Ishikawa (cell line): ENCODE measurements around the gene RECK.

ENCODE experiments used
- CEBPB ChIP-seq: IDR thresholded peaks from 2 replicates; pipeline ENCODE4 v1.6.1; 2012
- CREB1 ChIP-seq: IDR thresholded peaks from 2 replicates; pipeline ENCODE4 v1.6.1; 2012; ENCODE audit warnings: low read depth
- EGR1 ChIP-seq: IDR thresholded peaks from 2 replicates; pipeline ENCODE4 v1.6.1; 2012
- EP300 ChIP-seq: IDR thresholded peaks from 2 replicates; pipeline ENCODE4 v1.6.1; 2012; ENCODE audit warnings: borderline replicate concordance
- FOXM1 ChIP-seq: IDR thresholded peaks from 2 replicates; pipeline ENCODE4 v1.6.1; 2012; ENCODE audit warnings: low read depth, borderline replicate concordance
- NFIC ChIP-seq: IDR thresholded peaks from 2 replicates; pipeline ENCODE4 v1.6.1; 2012
- RAD21 ChIP-seq: IDR thresholded peaks from 2 replicates; pipeline ENCODE4 v1.6.1; 2012; ENCODE audit warnings: low read depth
- TAF1 ChIP-seq: IDR thresholded peaks from 2 replicates; pipeline ENCODE4 v1.6.1; 2012; ENCODE audit warnings: low read depth, mild to moderate bottlenecking
- TCF12 ChIP-seq: IDR thresholded peaks from 2 replicates; pipeline ENCODE4 v1.6.1; 2012; ENCODE audit warnings: low read depth
- TEAD4 ChIP-seq: IDR thresholded peaks from 2 replicates; pipeline ENCODE4 v1.6.1; 2012
- YY1 ChIP-seq: IDR thresholded peaks from 2 replicates; pipeline ENCODE4 v1.6.1; 2012; ENCODE audit warnings: low read depth
- ZBTB7A ChIP-seq: IDR thresholded peaks from 2 replicates; pipeline ENCODE4 v1.6.1; 2012; ENCODE audit warnings: low read depth
- TF ChIP-seq, protein P1 (sequence below): IDR thresholded peaks from 2 replicates; pipeline ENCODE4 v1.6.1; 2012; ENCODE audit warnings: low read depth, mild to moderate bottlenecking
- TF ChIP-seq, protein P2 (sequence below): IDR thresholded peaks from 2 replicates; pipeline ENCODE4 v1.6.1; 2012
- TF ChIP-seq, protein P3 (sequence below): IDR thresholded peaks from 2 replicates; pipeline ENCODE4 v1.6.1; 2012

RECK gene

DNA sequence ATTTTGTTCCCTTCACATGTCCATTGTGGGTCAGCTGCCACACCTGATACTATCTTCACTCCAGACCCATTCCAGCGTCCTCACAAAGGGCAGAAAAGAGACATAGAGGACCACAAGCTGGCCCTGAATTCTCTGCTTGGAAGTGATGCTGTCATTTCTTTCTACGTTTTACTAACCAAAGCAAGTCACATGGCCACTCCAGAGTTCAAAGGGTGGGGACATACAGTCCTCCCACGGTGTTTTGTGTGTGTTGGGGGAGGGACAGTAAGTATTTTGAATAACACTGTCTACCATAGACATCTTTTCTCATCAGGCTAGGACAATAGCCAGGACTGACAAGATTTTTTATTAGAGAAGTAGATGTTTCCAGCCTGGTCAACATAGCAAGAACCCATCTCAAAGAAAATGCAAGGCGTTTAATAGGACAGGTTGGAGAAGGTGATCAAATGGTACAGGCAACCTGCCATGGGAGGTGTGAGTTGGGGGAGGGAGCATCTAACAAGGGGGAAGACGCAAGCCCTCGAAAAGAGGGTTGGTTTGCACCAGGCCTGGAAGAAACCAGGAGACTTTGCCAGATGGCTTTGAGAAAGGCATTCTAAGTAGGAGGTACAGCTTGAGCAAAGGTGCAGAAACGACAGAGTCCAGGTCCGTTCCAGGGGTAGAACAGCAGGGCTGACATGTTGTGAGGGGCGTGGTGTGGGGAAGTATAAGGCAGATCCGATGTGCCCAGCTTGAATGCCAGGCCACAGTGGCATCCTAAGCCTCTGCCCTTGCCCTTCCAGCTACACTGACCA is 88.5 kb downstream of the RECK start:
- TF ChIP-seq TCF12 (no peak), RAD21 (no peak), ZBTB7A (no peak), EP300 (no peak), EGR1 (no peak), TAF1 (no peak), TEAD4 (no peak), NFIC (no peak), CREB1 (no peak), CEBPB (no peak), YY1 (no peak), FOXM1 (no peak)
- TF ChIP-seq, protein P1, sequence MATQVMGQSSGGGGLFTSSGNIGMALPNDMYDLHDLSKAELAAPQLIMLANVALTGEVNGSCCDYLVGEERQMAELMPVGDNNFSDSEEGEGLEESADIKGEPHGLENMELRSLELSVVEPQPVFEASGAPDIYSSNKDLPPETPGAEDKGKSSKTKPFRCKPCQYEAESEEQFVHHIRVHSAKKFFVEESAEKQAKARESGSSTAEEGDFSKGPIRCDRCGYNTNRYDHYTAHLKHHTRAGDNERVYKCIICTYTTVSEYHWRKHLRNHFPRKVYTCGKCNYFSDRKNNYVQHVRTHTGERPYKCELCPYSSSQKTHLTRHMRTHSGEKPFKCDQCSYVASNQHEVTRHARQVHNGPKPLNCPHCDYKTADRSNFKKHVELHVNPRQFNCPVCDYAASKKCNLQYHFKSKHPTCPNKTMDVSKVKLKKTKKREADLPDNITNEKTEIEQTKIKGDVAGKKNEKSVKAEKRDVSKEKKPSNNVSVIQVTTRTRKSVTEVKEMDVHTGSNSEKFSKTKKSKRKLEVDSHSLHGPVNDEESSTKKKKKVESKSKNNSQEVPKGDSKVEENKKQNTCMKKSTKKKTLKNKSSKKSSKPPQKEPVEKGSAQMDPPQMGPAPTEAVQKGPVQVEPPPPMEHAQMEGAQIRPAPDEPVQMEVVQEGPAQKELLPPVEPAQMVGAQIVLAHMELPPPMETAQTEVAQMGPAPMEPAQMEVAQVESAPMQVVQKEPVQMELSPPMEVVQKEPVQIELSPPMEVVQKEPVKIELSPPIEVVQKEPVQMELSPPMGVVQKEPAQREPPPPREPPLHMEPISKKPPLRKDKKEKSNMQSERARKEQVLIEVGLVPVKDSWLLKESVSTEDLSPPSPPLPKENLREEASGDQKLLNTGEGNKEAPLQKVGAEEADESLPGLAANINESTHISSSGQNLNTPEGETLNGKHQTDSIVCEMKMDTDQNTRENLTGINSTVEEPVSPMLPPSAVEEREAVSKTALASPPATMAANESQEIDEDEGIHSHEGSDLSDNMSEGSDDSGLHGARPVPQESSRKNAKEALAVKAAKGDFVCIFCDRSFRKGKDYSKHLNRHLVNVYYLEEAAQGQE = no peak
- TF ChIP-seq, protein P2, sequence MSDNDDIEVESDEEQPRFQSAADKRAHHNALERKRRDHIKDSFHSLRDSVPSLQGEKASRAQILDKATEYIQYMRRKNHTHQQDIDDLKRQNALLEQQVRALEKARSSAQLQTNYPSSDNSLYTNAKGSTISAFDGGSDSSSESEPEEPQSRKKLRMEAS = no peak
- TF ChIP-seq, protein P3, sequence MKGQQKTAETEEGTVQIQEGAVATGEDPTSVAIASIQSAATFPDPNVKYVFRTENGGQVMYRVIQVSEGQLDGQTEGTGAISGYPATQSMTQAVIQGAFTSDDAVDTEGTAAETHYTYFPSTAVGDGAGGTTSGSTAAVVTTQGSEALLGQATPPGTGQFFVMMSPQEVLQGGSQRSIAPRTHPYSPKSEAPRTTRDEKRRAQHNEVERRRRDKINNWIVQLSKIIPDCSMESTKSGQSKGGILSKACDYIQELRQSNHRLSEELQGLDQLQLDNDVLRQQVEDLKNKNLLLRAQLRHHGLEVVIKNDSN = no peak

DNA sequence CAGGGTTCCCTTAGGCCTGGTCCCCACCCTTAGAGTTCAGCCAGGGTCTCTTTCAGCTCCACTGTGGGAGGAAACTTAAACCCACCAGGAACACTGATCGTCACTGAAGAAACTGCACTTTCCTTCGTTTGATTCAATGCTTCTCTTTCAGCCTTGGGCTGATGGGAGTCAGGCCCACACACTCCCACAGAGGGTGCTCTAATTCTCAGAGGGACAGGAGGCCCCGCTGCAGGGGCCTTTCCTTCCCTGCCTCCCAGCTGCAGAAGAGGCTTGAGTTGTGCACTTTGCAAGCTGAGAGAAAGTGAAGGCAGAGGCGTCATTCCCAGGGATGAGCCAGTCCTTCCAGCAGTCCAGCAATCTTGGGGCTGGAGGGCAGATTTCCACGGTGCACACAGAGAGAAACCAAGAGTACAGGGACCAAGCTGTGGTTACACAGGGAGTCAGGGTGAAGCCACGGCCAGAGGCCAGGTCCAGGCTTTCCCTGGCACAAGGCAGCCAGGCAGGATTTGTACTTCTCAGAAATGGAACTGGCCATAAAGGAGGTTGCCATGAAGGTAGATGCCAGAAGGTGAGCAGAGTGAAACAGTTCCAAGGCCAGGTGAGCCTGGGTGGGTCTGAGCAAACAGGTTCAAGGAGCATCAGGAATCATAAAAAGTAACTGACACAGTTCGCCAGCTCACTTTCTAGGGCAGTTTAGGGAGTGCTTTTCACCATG is 89.5 kb downstream of the RECK start:
- TF ChIP-seq ZBTB7A = no peak
- TF ChIP-seq, protein P2 = no peak
- TF ChIP-seq CEBPB = no peak
- no peak for TF ChIP-seq TEAD4
- TF ChIP-seq TCF12 = no peak
- TF ChIP-seq FOXM1 = no peak
- TF ChIP-seq YY1 = no peak
- TF ChIP-seq EP300 = no peak
- TF ChIP-seq, protein P1 = no peak
- no peak for TF ChIP-seq EGR1
- no peak for TF ChIP-seq TAF1
- TF ChIP-seq, protein P3 = no peak
- no peak for TF ChIP-seq RAD21
- TF ChIP-seq CREB1 = no peak
- TF ChIP-seq NFIC = no peak

DNA sequence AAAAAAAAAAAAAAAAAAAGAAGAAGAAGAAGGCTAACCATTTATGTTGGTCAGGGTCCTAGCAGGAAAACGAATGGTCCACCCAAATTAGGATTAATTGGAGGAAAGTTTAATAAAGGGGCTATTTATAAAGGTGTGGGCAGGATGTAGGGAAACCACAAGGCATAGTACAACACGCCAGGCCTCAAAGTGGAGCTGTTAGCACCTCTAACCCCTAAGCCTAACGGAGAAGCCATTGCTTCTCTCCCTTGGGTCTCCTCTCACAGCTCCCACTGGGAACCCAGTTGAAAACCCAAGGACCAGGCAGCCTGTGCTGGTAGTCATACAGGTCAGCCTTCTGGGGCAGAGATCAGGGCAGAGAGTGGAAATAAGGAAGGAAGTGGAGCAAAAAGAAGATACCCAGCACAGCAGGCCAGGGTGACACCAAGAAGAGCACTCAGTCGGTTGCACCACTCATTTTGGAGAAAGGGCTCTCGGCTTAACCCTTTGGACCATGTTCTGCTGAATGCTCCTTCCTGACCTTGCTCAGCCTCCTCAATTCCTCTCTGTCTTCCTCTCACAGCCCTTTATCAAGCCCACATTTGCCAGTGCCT is 91.0 kb downstream of the RECK start:
- TF ChIP-seq ZBTB7A (no peak), NFIC (no peak), TEAD4 (no peak), CREB1 (no peak)
- TF ChIP-seq, protein P1 = no peak

DNA sequence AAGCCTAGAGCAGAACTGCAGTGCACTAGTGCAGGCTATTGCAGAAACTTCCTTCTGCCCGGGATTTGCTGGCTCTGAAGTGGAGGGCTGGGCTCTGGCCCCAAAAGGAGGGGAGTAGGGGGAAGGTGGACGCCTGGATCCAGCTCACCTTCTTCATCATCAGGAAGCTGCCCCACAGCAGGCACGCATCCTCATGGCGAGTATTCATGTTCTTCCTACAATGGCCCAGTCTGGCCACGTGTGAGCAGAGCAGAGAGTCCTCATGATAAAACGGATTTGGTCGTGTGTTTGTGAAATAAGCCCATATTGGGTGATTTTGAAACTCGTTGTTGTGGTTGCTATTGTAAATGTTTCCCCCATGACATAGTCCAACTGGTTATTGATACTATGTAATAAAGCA is 91.6 kb downstream of the RECK start:
- TF ChIP-seq CREB1 (no peak), CEBPB (no peak), TCF12 (no peak), ZBTB7A (no peak), TEAD4 (no peak), NFIC (no peak), YY1 (no peak), EP300 (no peak)
- TF ChIP-seq, protein P2 = no peak
